ENCODE measurements around the gene ARMC8. TPM values are rescaled to one million over a fixed set of nuclear protein-coding genes. Genes with fewer than 3 reads are reported as not detected.
A peak's percentile ranks its signal among the peaks of the same experiment; 100 is the strongest.

The ARMC8 gene
- total RNA-seq, 1 donor from 2014 or later = 46.0 TPM

GRCh38 chr3:138180375-138181029 is 6.6 kb upstream of the ARMC8 start:
- H3K27me3 Mint-ChIP-seq = peaks cover 25% of the 10 kb centered on the region
- DNase-seq = peak; percentile 78
- no peak overlapping the region for H3K4me3 Mint-ChIP-seq
- intact Hi-C loops (cut with micrococcal nuclease) = loop anchor here (1.0 to 10.0 kb wide), 4 partner anchors 168 to 1174 kb away; partner anchors contain the start of genes CEP70 and MRAS
- H3K36me3 Mint-ChIP-seq (ENCODE audit: low read depth) = no peaks in the 10 kb centered on the region
- H3K9me3 Mint-ChIP-seq = no peaks in the 10 kb centered on the region
- peaks cover 5% of the 10 kb centered on the region for H3K4me1 Mint-ChIP-seq
- H3K27ac Mint-ChIP-seq = no peak overlapping the region

GRCh38 chr3:138184994-138185393 is 2.1 kb upstream of the ARMC8 start:
- Mint-ChIP-seq H3K27ac (no peak overlapping the region), H3K9me3 (no peaks in the 10 kb centered on the region), H3K4me3 (no peak overlapping the region), H3K36me3 (ENCODE audit: low read depth) (peaks cover 4% of the 10 kb centered on the region), H3K4me1 (peaks cover 28% of the 10 kb centered on the region), H3K27me3 (peaks cover 23% of the 10 kb centered on the region)
- no peak for DNase-seq
- intact Hi-C loops (cut with micrococcal nuclease) = loop anchor here (5.0 to 10.0 kb wide), 4 partner anchors 47 to 1170 kb away; partner anchors contain the start of gene CEP70

GRCh38 chr3:138186221-138186620 is 880 bp upstream of the ARMC8 start:
- Mint-ChIP-seq H3K4me1 (peaks cover 27% of the 10 kb centered on the region), H3K4me3 (peak overlapping the region; percentile 92), H3K27me3 (peaks cover 16% of the 10 kb centered on the region), H3K27ac (no peak overlapping the region), H3K36me3 (ENCODE audit: low read depth) (peaks cover 7% of the 10 kb centered on the region), H3K9me3 (no peaks in the 10 kb centered on the region)
- intact Hi-C loops (cut with micrococcal nuclease) = loop anchor here (5.0 to 10.0 kb wide), 3 partner anchors 46 to 1169 kb away; no protein-coding TSS in a partner anchor
- peak; percentile 54 for DNase-seq

GRCh38 chr3:138186803-138187295 is 252 bp upstream of the ARMC8 start:
- peaks cover 31% of the 10 kb centered on the region for H3K4me1 Mint-ChIP-seq
- intact Hi-C loops (cut with micrococcal nuclease) = loop anchor here (1.0 to 10.0 kb wide), 5 partner anchors 13 to 1168 kb away; partner anchors contain the start of genes DBR1 and NME9
- peaks cover 12% of the 10 kb centered on the region for H3K36me3 Mint-ChIP-seq (ENCODE audit: low read depth)
- H3K27ac Mint-ChIP-seq = peak overlapping the region; percentile 96
- peaks cover 16% of the 10 kb centered on the region for H3K27me3 Mint-ChIP-seq
- no peaks in the 10 kb centered on the region for H3K9me3 Mint-ChIP-seq
- DNase-seq = peak; percentile 96
- peak overlapping the region; percentile 92 for H3K4me3 Mint-ChIP-seq

DNA sequence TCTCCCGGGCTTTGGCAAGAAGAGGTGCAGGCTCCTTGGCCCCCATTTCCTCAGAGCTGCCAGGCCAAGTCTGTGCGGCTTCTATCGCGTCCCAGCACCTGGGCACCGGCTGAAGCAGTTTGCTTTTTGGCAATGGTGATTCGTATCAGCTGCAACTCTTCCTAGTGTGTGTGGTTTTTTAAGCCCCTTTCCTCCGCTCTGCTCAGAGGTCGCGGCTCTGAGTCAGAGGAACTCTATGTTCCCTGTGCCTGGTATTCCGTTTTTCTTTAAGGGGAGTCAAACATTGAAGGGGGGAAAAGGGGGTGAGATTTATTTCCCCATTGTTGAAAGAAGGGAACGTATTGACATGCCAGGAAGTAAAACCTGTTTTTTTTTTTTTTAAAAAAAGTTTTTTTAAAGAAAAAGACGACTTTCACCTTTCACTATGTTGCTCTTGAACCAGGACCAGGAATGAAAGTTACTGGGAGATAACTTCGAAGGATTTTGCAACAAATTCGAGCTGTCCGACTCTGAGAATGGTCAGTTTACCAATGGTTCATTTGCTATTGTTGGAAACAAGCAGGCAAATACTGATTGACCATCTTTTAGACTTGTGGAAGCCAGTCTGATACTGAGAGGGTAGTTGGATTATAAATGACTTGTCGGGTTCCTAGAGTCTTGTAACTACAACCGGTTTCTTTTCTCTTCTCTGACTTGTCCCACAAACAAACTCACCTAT is 1.1 kb downstream of the ARMC8 start:
- DNase-seq = no peak
- intact Hi-C loops (cut with micrococcal nuclease) = loop anchor here (5.0 to 10.0 kb wide), 3 partner anchors 44 to 1167 kb away; no protein-coding TSS in a partner anchor
- Mint-ChIP-seq H3K27ac (peak overlapping the region; percentile 96), H3K27me3 (peaks cover 16% of the 10 kb centered on the region), H3K4me3 (peak overlapping the region; percentile 92), H3K36me3 (ENCODE audit: low read depth) (peaks cover 15% of the 10 kb centered on the region), H3K4me1 (peaks cover 31% of the 10 kb centered on the region), H3K9me3 (no peaks in the 10 kb centered on the region)

GRCh38 chr3:138195481-138195880 is 8.4 kb downstream of the ARMC8 start:
- intact Hi-C loops (cut with micrococcal nuclease) = no loop called here
- H3K9me3 Mint-ChIP-seq = no peaks in the 10 kb centered on the region
- H3K4me3 Mint-ChIP-seq = no peak overlapping the region
- no peaks in the 10 kb centered on the region for H3K27me3 Mint-ChIP-seq
- peaks cover 20% of the 10 kb centered on the region for H3K4me1 Mint-ChIP-seq
- no peak overlapping the region for H3K27ac Mint-ChIP-seq
- peaks cover 24% of the 10 kb centered on the region for H3K36me3 Mint-ChIP-seq (ENCODE audit: low read depth)
- DNase-seq = no peak

- H3K9me3 Mint-ChIP-seq = no peaks in the 10 kb centered on the region
- H3K27ac Mint-ChIP-seq = no peak overlapping the region
- no peaks in the 10 kb centered on the region for H3K27me3 Mint-ChIP-seq
- peaks cover 16% of the 10 kb centered on the region for H3K4me1 Mint-ChIP-seq
- intact Hi-C loops (cut with micrococcal nuclease) = no loop called here
- H3K36me3 Mint-ChIP-seq (ENCODE audit: low read depth) = peaks cover 21% of the 10 kb centered on the region
- no peak for DNase-seq
- no peak overlapping the region for H3K4me3 Mint-ChIP-seq
Observed at GRCh38 chr3:138196023-138196422, 8.9 kb downstream of the ARMC8 start.

GRCh38 chr3:138197058-138197457 is 10.0 kb downstream of the ARMC8 start:
- H3K27ac Mint-ChIP-seq = no peak overlapping the region
- intact Hi-C loops (cut with micrococcal nuclease) = no loop called here
- H3K36me3 Mint-ChIP-seq (ENCODE audit: low read depth) = peaks cover 19% of the 10 kb centered on the region
- no peak overlapping the region for H3K4me3 Mint-ChIP-seq
- H3K27me3 Mint-ChIP-seq = no peaks in the 10 kb centered on the region
- DNase-seq = peak; percentile 69
- H3K9me3 Mint-ChIP-seq = no peaks in the 10 kb centered on the region
- peaks cover 12% of the 10 kb centered on the region for H3K4me1 Mint-ChIP-seq

- no peak overlapping the region for H3K27ac Mint-ChIP-seq
- DNase-seq = no peak
- peaks cover 18% of the 10 kb centered on the region for H3K36me3 Mint-ChIP-seq (ENCODE audit: low read depth)
- H3K27me3 Mint-ChIP-seq = no peaks in the 10 kb centered on the region
- H3K4me1 Mint-ChIP-seq = peaks cover 12% of the 10 kb centered on the region
- H3K9me3 Mint-ChIP-seq = no peaks in the 10 kb centered on the region
- H3K4me3 Mint-ChIP-seq = no peak overlapping the region
- intact Hi-C loops (cut with micrococcal nuclease) = no loop called here
Observed at GRCh38 chr3:138197524-138197923, 10.4 kb downstream of the ARMC8 start.

DNA sequence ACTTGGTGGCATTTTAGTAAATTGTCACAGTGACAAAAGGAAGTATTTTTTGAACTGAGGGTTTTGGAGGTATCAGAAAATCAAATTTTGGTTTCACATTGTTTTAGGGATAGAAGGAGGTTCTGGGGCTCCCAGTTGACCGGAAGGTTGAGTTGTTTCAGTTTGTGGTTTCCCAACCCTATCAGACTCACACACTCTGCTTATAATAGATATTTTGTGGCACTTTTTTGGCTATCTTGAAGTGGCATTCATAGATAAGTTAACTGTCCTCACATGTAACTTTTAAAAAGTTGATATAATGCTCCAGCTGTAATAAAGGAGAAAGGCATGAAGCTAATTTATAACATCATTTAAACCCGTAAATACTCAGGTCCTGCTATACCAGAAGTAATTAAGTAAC is 12.8 kb downstream of the ARMC8 start:
- intact Hi-C loops (cut with micrococcal nuclease) = no loop called here
- H3K36me3 Mint-ChIP-seq (ENCODE audit: low read depth) = peaks cover 20% of the 10 kb centered on the region
- no peak overlapping the region for H3K4me3 Mint-ChIP-seq
- H3K27ac Mint-ChIP-seq = no peak overlapping the region
- no peaks in the 10 kb centered on the region for H3K27me3 Mint-ChIP-seq
- DNase-seq = no peak
- peaks cover 19% of the 10 kb centered on the region for H3K4me1 Mint-ChIP-seq
- H3K9me3 Mint-ChIP-seq = no peaks in the 10 kb centered on the region

GRCh38 chr3:138200424-138200823 is 13.3 kb downstream of the ARMC8 start:
- peaks cover 21% of the 10 kb centered on the region for H3K36me3 Mint-ChIP-seq (ENCODE audit: low read depth)
- H3K27ac Mint-ChIP-seq = no peak overlapping the region
- H3K4me3 Mint-ChIP-seq = no peak overlapping the region
- peaks cover 19% of the 10 kb centered on the region for H3K4me1 Mint-ChIP-seq
- no peak for DNase-seq
- intact Hi-C loops (cut with micrococcal nuclease) = no loop called here
- no peaks in the 10 kb centered on the region for H3K27me3 Mint-ChIP-seq
- H3K9me3 Mint-ChIP-seq = no peaks in the 10 kb centered on the region

GRCh38 chr3:138202945-138203701 is 16.0 kb downstream of the ARMC8 start:
- intact Hi-C loops (cut with micrococcal nuclease) = no loop called here

GRCh38 chr3:138203938-138204337 is 16.8 kb downstream of the ARMC8 start:
- no peaks in the 10 kb centered on the region for H3K27me3 Mint-ChIP-seq
- no peak overlapping the region for H3K4me3 Mint-ChIP-seq
- H3K4me1 Mint-ChIP-seq = peaks cover 16% of the 10 kb centered on the region
- H3K27ac Mint-ChIP-seq = no peak overlapping the region
- peaks cover 18% of the 10 kb centered on the region for H3K36me3 Mint-ChIP-seq (ENCODE audit: low read depth)
- no peak for DNase-seq
- intact Hi-C loops (cut with micrococcal nuclease) = no loop called here
- peaks cover 3% of the 10 kb centered on the region for H3K9me3 Mint-ChIP-seq

More at GRCh38 chr3:138202945-138203701, 16.0 kb downstream of the ARMC8 start:
- H3K27me3 Mint-ChIP-seq = no peaks in the 10 kb centered on the region
- DNase-seq = no peak
- peaks cover 18% of the 10 kb centered on the region for H3K36me3 Mint-ChIP-seq (ENCODE audit: low read depth)
- H3K4me3 Mint-ChIP-seq = no peak overlapping the region
- H3K9me3 Mint-ChIP-seq = peaks cover 3% of the 10 kb centered on the region
- H3K27ac Mint-ChIP-seq = no peak overlapping the region
- H3K4me1 Mint-ChIP-seq = peaks cover 17% of the 10 kb centered on the region

Measured in activated CD4-positive, alpha-beta T cell treated with anti-CD3 and anti-CD28 coated beads, Interleukin-2, amount 10 ng/mL, durations not matched to agents 24 days and 14 days (primary cell).